ENCODE results near the gene CIB4.

The CIB4 gene

DNA sequence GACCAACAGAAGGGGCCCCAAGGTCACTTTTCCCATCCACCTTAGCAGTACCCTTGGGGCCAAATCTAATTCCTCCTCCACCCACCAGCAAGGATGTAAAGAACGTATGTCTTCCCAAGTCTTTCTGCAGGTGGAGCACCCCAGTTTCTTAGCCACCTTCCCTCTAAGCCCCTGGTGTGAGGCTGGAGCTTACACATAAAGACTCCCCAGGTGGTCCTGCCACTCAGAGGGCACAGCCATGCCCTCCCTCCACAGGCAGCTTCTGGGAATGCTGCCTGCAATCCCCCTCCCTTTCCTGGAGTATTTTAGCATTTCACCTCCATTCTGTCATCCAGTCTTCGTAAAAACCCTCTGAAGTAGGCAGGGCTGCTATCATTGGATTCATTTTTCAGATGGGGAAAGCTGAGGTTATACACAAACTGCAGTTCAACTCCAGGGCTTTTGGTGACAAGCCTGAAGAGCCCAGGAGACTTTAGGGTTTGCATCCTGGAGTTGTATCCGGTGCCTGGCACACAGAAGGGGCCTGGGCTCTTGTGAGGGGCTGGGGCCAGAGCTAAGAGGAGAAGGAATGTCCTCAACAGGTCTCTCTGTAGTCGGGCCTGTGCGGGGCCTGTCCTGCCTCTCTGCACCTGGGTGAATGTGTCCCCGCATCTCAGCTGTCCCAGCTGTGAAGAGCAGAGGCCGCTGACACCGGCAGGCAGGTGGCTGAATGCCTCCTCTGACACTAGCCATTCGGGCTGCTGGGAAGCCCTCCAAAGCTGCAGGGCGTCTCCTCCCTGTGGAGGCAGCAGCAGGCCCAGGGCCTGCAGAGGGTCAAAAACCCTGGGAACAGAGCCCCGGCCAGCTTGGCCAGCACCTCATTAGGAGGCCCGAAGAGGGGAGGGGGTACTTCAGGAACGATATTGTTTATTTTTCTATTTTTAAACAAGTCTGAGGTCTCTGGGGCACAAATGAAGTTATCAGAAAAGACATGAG is 27.6 kb downstream of the CIB4 start:
- H3K79me2 ChIP-seq (ENCODE audit: insufficient read depth, low read length) = no peaks in the 10 kb centered on the region
- ATAC-seq (ENCODE audit: insufficient read depth, low read depth) (no peak), DNase-seq (no peak)
- H2AFZ ChIP-seq (ENCODE audit: low read depth, low read length) = no peak overlapping the region
- H4K20me1 ChIP-seq (ENCODE audit: insufficient read depth, low read length) = no peaks in the 10 kb centered on the region
- no peaks in the 10 kb centered on the region for H3K9me3 ChIP-seq (ENCODE audit: insufficient read depth, low read length, severe bottlenecking)
- no peak overlapping the region for H3K9ac ChIP-seq (ENCODE audit: low read depth, low read length)
- H3K4me3 ChIP-seq (ENCODE audit: low read depth in 1 of 2, low read length in 2 of 2) = no peak overlapping the region
- H3K4me1 ChIP-seq (ENCODE audit: insufficient read depth, low read length) = peaks cover 16% of the 10 kb centered on the region
- H3K36me3 ChIP-seq (ENCODE audit: insufficient read depth, low read length) = no peaks in the 10 kb centered on the region
- H3K4me2 ChIP-seq (ENCODE audit: insufficient read depth, low read length) = no peak overlapping the region
- TF ChIP-seq EZH2 (IDR thresholded peaks at IDR 0.05; ENCODE audit: borderline replicate concordance, low read depth, low read length, severe bottlenecking) = no peak
- TF ChIP-seq, protein P1, sequence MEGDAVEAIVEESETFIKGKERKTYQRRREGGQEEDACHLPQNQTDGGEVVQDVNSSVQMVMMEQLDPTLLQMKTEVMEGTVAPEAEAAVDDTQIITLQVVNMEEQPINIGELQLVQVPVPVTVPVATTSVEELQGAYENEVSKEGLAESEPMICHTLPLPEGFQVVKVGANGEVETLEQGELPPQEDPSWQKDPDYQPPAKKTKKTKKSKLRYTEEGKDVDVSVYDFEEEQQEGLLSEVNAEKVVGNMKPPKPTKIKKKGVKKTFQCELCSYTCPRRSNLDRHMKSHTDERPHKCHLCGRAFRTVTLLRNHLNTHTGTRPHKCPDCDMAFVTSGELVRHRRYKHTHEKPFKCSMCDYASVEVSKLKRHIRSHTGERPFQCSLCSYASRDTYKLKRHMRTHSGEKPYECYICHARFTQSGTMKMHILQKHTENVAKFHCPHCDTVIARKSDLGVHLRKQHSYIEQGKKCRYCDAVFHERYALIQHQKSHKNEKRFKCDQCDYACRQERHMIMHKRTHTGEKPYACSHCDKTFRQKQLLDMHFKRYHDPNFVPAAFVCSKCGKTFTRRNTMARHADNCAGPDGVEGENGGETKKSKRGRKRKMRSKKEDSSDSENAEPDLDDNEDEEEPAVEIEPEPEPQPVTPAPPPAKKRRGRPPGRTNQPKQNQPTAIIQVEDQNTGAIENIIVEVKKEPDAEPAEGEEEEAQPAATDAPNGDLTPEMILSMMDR (IDR thresholded peaks at IDR 0.05; ENCODE audit: borderline replicate concordance, extremely low read depth, low read length, poor library complexity, severe bottlenecking) = no peak
- H3K27me3 ChIP-seq (ENCODE audit: insufficient read depth, low read length, poor library complexity) = peaks cover 10% of the 10 kb centered on the region
- H3K27ac ChIP-seq (ENCODE audit: low read length) = no peak overlapping the region

DNA sequence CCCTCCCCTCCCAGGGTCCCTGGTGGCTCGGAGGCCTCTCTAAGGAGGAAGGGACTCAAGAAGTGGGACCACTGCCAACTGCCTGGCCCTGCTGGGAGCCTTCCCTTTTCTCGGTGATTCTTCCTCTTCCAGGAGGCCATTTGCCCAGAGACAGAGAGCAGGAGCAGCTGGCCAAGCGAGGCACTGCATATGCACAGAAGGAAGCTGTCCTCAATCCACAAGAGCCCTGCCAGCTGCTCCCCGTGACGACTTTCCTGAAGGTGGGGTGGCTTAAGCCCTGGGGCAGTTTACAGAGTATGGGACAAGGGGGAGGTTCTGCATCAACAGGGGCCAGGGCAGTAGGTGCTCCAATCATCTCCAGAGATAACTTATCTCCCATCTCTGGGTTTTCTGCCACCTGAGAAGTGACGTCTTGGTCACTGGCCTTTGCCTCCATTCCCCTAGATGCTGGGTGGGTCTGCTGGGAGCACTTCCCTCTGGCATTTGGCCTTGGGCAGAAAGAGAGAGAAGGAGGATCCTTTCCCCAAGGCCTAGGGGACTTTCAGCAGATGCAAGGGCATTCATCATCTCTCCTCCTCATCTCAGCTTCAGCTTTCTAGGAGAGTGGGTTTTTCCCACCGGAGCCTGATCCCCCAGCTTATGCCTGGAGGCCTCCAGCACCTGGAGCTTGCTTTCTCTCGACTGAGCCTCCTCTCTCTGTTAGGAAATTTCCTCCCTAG is 28.5 kb downstream of the CIB4 start:
- no peak overlapping the region for H3K27ac ChIP-seq (ENCODE audit: low read length)

DNA sequence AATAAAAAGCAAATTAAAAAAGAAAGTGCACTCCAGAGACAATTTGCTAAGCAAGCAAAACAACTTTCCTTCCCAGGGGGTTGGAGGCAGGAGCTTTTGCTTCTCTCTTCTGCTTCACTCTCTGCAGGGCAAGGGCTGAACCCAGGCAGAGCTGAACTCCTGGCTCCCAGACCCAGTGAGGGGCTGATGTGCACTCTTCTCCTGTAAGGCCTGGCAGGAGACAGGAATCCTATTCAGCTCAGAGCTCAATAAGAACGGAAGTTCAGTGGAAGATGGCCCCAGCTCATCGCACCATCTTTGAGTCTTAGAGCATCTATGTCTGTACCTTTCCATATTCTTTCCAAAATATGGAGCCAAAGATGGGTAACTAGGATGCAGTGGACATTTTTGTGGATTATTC is 29.1 kb downstream of the CIB4 start:
- ATAC-seq (ENCODE audit: insufficient read depth, low read depth) (no peak), DNase-seq (no peak)
- H3K27me3 ChIP-seq (ENCODE audit: insufficient read depth, low read length, poor library complexity) = peaks cover 8% of the 10 kb centered on the region
- no peaks in the 10 kb centered on the region for H3K36me3 ChIP-seq (ENCODE audit: insufficient read depth, low read length)
- H3K4me3 ChIP-seq (ENCODE audit: low read depth in 1 of 2, low read length in 2 of 2) = no peak overlapping the region
- no peaks in the 10 kb centered on the region for H3K79me2 ChIP-seq (ENCODE audit: insufficient read depth, low read length)
- TF ChIP-seq, protein P1 (IDR thresholded peaks at IDR 0.05; ENCODE audit: borderline replicate concordance, extremely low read depth, low read length, poor library complexity, severe bottlenecking) = no peak
- no peak for TF ChIP-seq EZH2 (IDR thresholded peaks at IDR 0.05; ENCODE audit: borderline replicate concordance, low read depth, low read length, severe bottlenecking)
- no peaks in the 10 kb centered on the region for H4K20me1 ChIP-seq (ENCODE audit: insufficient read depth, low read length)
- peaks cover 16% of the 10 kb centered on the region for H3K4me1 ChIP-seq (ENCODE audit: insufficient read depth, low read length)
- no peak overlapping the region for H3K4me2 ChIP-seq (ENCODE audit: insufficient read depth, low read length)
- no peak overlapping the region for H2AFZ ChIP-seq (ENCODE audit: low read depth, low read length)
- H3K27ac ChIP-seq (ENCODE audit: low read length) = no peak overlapping the region
- no peaks in the 10 kb centered on the region for H3K9me3 ChIP-seq (ENCODE audit: insufficient read depth, low read length, severe bottlenecking)
- H3K9ac ChIP-seq (ENCODE audit: low read depth, low read length) = no peak overlapping the region

More for the DNA sequence above, 28.5 kb downstream of the CIB4 start:
- Histone ChIP-seq H3K9me3 (ENCODE audit: insufficient read depth, low read length, severe bottlenecking) (no peaks in the 10 kb centered on the region), H3K4me3 (ENCODE audit: low read depth in 1 of 2, low read length in 2 of 2) (no peak overlapping the region), H3K36me3 (ENCODE audit: insufficient read depth, low read length) (no peaks in the 10 kb centered on the region), H3K79me2 (ENCODE audit: insufficient read depth, low read length) (no peaks in the 10 kb centered on the region), H3K9ac (ENCODE audit: low read depth, low read length) (no peak overlapping the region), H3K4me1 (ENCODE audit: insufficient read depth, low read length) (peaks cover 16% of the 10 kb centered on the region), H3K4me2 (ENCODE audit: insufficient read depth, low read length) (no peak overlapping the region), H3K27me3 (ENCODE audit: insufficient read depth, low read length, poor library complexity) (peaks cover 10% of the 10 kb centered on the region), H4K20me1 (ENCODE audit: insufficient read depth, low read length) (no peaks in the 10 kb centered on the region), H2AFZ (ENCODE audit: low read depth, low read length) (no peak overlapping the region)
- DNase-seq = no peak
- TF ChIP-seq EZH2 (IDR thresholded peaks at IDR 0.05; ENCODE audit: borderline replicate concordance, low read depth, low read length, severe bottlenecking) = no peak
- TF ChIP-seq, protein P1 (IDR thresholded peaks at IDR 0.05; ENCODE audit: borderline replicate concordance, extremely low read depth, low read length, poor library complexity, severe bottlenecking) = no peak
- no peak for ATAC-seq (ENCODE audit: insufficient read depth, low read depth)

Measured in DND-41 (cell line).